Measurements from ENCODE around the gene RNASE13.
"Not testable (repeated sequence)": the region's sequence is repeated elsewhere in the genome, so short reads cannot be mapped to it uniquely, and the experiment has no call there.

Gene RNASE13

GRCh38 chr14:20985650-20986049, 49.0 kb downstream of the RNASE13 start:
- DNase-seq = not testable (repeated sequence)
